Measurements from ENCODE around the gene F8.

DNA sequence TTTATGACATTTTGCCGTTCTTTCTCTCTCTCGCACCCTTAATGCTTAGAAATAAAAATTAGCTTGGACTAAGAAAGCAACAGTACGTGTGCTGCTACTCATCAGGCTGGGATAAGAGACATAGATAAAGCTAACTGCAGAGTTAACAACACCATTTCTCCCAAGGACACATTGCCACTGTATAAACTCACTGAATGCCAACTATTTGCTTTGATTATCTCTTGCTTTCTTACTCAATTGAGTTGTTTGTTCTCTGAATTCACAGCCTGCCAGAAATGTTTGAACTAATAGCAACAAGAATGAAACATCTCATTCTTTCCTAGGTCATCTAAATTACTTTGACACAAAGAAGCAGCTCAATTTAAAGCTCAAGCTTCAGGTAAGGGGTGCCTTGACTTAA is 34.6 kb downstream of the F8 start:
- TF ChIP-seq NFRKB (IDR thresholded peaks at IDR 0.05; ENCODE audit: low read depth) (no peak), MXI1 (IDR thresholded peaks at IDR 0.05; ENCODE audit: low read depth, low read length) (no peak), PHF8 (IDR thresholded peaks at IDR 0.05; ENCODE audit: borderline replicate concordance, low read length) (no peak), ERF (CRISPR knock-in tag; IDR thresholded peaks at IDR 0.05) (no peak), ZBTB17 (CRISPR knock-in tag; IDR thresholded peaks at IDR 0.05) (no peak), IRF2 (CRISPR knock-in tag; IDR thresholded peaks at IDR 0.05) (no peak), ZBTB1 (CRISPR knock-in tag; IDR thresholded peaks at IDR 0.05; ENCODE audit: borderline replicate concordance, low read depth) (no peak), PCBP1 (IDR thresholded peaks at IDR 0.05; ENCODE audit: low read depth, low read length, poor library complexity, severe bottlenecking) (no peak), DNMT1 (IDR thresholded peaks at IDR 0.05) (no peak)
- TF ChIP-seq, protein P1, sequence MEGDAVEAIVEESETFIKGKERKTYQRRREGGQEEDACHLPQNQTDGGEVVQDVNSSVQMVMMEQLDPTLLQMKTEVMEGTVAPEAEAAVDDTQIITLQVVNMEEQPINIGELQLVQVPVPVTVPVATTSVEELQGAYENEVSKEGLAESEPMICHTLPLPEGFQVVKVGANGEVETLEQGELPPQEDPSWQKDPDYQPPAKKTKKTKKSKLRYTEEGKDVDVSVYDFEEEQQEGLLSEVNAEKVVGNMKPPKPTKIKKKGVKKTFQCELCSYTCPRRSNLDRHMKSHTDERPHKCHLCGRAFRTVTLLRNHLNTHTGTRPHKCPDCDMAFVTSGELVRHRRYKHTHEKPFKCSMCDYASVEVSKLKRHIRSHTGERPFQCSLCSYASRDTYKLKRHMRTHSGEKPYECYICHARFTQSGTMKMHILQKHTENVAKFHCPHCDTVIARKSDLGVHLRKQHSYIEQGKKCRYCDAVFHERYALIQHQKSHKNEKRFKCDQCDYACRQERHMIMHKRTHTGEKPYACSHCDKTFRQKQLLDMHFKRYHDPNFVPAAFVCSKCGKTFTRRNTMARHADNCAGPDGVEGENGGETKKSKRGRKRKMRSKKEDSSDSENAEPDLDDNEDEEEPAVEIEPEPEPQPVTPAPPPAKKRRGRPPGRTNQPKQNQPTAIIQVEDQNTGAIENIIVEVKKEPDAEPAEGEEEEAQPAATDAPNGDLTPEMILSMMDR (IDR thresholded peaks at IDR 0.05 in 2 of 3, conservative IDR thresholded peaks at IDR 0.05 in 1 of 3; ENCODE audit: insufficient read depth in 2 of 3, low read depth in 1 of 3, low read length in 3 of 3) = no peak
- TF ChIP-seq, protein P2, sequence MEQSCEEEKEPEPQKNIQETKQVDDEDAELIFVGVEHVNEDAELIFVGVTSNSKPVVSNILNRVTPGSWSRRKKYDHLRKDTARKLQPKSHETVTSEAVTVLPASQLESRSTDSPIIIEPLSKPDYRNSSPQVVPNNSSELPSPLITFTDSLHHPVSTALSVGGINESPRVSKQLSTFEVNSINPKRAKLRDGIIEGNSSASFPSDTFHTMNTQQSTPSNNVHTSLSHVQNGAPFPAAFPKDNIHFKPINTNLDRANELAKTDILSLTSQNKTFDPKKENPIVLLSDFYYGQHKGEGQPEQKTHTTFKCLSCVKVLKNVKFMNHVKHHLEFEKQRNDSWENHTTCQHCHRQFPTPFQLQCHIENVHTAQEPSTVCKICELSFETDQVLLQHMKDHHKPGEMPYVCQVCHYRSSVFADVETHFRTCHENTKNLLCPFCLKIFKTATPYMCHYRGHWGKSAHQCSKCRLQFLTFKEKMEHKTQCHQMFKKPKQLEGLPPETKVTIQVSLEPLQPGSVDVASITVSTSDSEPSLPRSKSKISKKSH (CRISPR knock-in tag; IDR thresholded peaks at IDR 0.05) = no peak
- TF ChIP-seq, protein P3, sequence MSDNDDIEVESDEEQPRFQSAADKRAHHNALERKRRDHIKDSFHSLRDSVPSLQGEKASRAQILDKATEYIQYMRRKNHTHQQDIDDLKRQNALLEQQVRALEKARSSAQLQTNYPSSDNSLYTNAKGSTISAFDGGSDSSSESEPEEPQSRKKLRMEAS (CRISPR knock-in tag; IDR thresholded peaks at IDR 0.05) = no peak

Measured in K562 (cell line).